Measurements from ENCODE around the gene TUBB4B.

DNA sequence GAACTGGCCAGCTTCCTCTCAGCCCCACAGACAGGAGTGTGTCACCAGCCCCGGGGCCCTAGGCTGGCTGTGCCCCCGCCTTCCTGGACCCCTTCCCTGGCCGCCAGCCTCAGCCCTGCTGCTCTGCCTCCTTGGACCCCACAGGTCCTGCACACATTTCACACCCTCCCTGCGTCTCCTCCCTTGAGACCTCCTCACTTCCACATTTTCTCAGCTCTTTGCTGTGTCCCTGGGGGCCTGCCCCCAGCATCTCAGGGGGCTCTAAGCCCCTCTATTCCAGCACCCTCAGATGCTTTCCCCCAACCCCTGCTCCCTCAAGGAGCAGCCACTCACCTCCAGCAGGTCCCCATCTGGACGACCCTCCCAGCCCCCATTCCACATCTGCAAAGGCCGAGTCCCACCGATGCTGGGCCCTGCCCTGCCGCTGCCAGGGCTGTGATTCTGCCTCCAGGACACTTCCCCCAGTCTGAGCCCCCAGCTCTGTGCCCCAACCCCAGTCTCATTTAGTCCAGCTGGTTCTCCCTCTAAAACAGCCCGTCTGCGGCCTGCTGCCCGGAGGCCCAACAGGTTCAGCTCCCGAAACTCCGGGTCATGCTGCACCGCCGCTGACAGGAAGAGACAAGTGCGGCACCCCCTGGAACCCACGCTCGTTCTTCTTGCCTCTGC, 6.2 kb upstream of the TUBB4B start:
- TF ChIP-seq CTCF (conservative IDR thresholded peaks at IDR 0.05 in 1 of 2, IDR thresholded peaks at IDR 0.05 in 1 of 2; ENCODE audit: extremely low read depth in 1 of 2, insufficient read depth in 1 of 2, low read depth in 1 of 2, low read length in 2 of 2) (no peak), EZH2 (IDR thresholded peaks at IDR 0.05; ENCODE audit: borderline replicate concordance, low read length) (no peak)
